NT2/D1 (cell line): Measurements from ENCODE around the gene GTF2H3.

ENCODE experiments used
- YY1 ChIP-seq: IDR thresholded peaks from 2 replicates; pipeline ENCODE4 v1.6.1; 2011; ENCODE audit not compliant: insufficient read length, insufficient read depth
- ZNF274 ChIP-seq: IDR thresholded peaks from 2 replicates; pipeline ENCODE4 v1.6.1; 2011; ENCODE audit warnings: mild to moderate bottlenecking, low read depth, low read length

- TF ChIP-seq ZNF274 (no peak), YY1 (no peak)
Observed at GRCh38 chr12:123675436-123675835, 41.8 kb downstream of the GTF2H3 start.
